NT2/D1 (cell line): Measurements from ENCODE around the gene RNPS1.

Source experiments
- SUZ12 ChIP-seq: IDR thresholded peaks from 2 replicates; pipeline ENCODE4 v1.6.1; 2011; ENCODE audit not compliant: insufficient read length, insufficient read depth; ENCODE audit errors: extremely low read depth
- ZNF274 ChIP-seq: IDR thresholded peaks from 2 replicates; pipeline ENCODE4 v1.6.1; 2011; ENCODE audit warnings: mild to moderate bottlenecking, low read depth, low read length

- TF ChIP-seq ZNF274 = no peak
- TF ChIP-seq SUZ12 = no peak
Observed at GRCh38 chr16:2243031-2243528, 24.8 kb downstream of the RNPS1 start.
